Prostate gland (tissue), 2 donors: ENCODE measurements around the gene PIGN.

Experiments used
- CTCF ChIP-seq, 4 experiments: fragments of 200-600 bp in 2 of 4; fragments of 450-650 bp in 2 of 4; sonication (generic) in 2 of 4; IDR thresholded peaks; 1 replicate in 3 of 4; 2 replicates in 1 of 4; pipeline ENCODE4 v1.5.1; 2016 to 2019; ENCODE audit warnings: antibody characterized with exemption in 4 of 4, mild to moderate bottlenecking in 2 of 4, moderate library complexity in 2 of 4
- POLR2A ChIP-seq: fragments of 450-650 bp; IDR thresholded peaks from one replicate; pipeline ENCODE4 v1.6.1; 2016; ENCODE audit warnings: antibody characterized with exemption, mild to moderate bottlenecking
- POLR2AphosphoS5 ChIP-seq: sonication (generic); formaldehyde crosslinking; IDR thresholded peaks from one replicate; pipeline ENCODE4 v1.6.1; 2017; ENCODE audit warnings: antibody characterized with exemption

- TF ChIP-seq CTCF (IDR thresholded peaks at IDR 0.05), result no peak
- TF ChIP-seq POLR2A, result no peak
- TF ChIP-seq POLR2AphosphoS5, result no peak
These were observed 37.4 kb upstream of the PIGN start for GRCh38 chr18:62224229-62224628.
